CD4-positive, alpha-beta memory T cell (primary cell): ENCODE data around the gene LRIG2. TPM values are rescaled to one million over a fixed set of nuclear protein-coding genes. Genes with fewer than 3 reads are reported as not detected.

ENCODE experiments used
- CTCF ChIA-PET: fragments of 350-600 bp; sonication (Branson Sonifier 250); formaldehyde crosslinking; loops from one replicate; lab custom pipeline; 2021; ENCODE audit warnings: inconsistent platforms; ENCODE audit not compliant: partially characterized antibody; lab: Charles Lee
- POLR2A ChIA-PET: fragments of 350-600 bp; sonication (Branson Sonifier 250); formaldehyde crosslinking; loops from one replicate; lab custom pipeline; 2021; ENCODE audit not compliant: partially characterized antibody; lab: Charles Lee
- DNase-seq, 5 donors: peaks; one replicate each; pipeline versions ENCODE4 v3.0.0 to v3.0.0-alpha.2; 2020 to 2022; ENCODE audit warnings: mixed read lengths in 1 of 5
- H3K27ac ChIP-seq: one replicate; pipeline ENCODE4 v1.7.0; 2013; ENCODE audit warnings: low read depth, low read length
- H3K27me3 ChIP-seq: 2 replicates; pipeline ENCODE4 v1.7.0; 2013; ENCODE audit warnings: mild to moderate bottlenecking, low read length, moderate library complexity; ENCODE audit not compliant: insufficient read depth
- H3K36me3 ChIP-seq: 2 replicates; pipeline ENCODE4 v1.7.0; 2013; ENCODE audit warnings: mild to moderate bottlenecking, low read length, moderate library complexity; ENCODE audit not compliant: insufficient read depth
- H3K4me1 ChIP-seq: 2 replicates; pipeline ENCODE4 v1.7.0; 2013; ENCODE audit warnings: mild to moderate bottlenecking, low read length, moderate library complexity; ENCODE audit not compliant: insufficient read depth
- H3K4me3 ChIP-seq, 2 donors: one replicate each; pipeline ENCODE4 v1.7.0; 2013; ENCODE audit warnings: low read length in 2 of 2, mild to moderate bottlenecking in 1 of 2
- H3K9me3 ChIP-seq, 2 donors: one replicate each; pipeline ENCODE4 v1.7.0; 2013; ENCODE audit warnings: low read length in 2 of 2, control low read depth in 1 of 2; ENCODE audit not compliant: control insufficient read depth in 1 of 2
- H3K27ac Mint-ChIP-seq, 7 donors: one replicate each; pipeline ENCODE4 v1.8.0; 2020 to 2021; ENCODE audit warnings: mixed read lengths in 7 of 7, mild to moderate bottlenecking in 6 of 7, inconsistent platforms in 3 of 7, moderate library complexity in 3 of 7
- H3K27me3 Mint-ChIP-seq, 2 donors: one replicate each; pipeline ENCODE4 v1.8.0; 2020 to 2021; ENCODE audit warnings: mixed read lengths in 2 of 2
- H3K36me3 Mint-ChIP-seq, 2 donors: one replicate each; pipeline ENCODE4 v1.8.0; 2020 to 2021; ENCODE audit warnings: mixed read lengths in 2 of 2, inconsistent platforms in 1 of 2, mild to moderate bottlenecking in 1 of 2
- H3K4me1 Mint-ChIP-seq, 4 donors: one replicate each; pipeline ENCODE4 v1.8.0; 2020 to 2021; ENCODE audit warnings: mixed read lengths in 4 of 4, mild to moderate bottlenecking in 1 of 4
- H3K4me3 Mint-ChIP-seq, 8 donors: one replicate each; pipeline ENCODE4 v1.8.0; 2020 to 2021; ENCODE audit warnings: mixed read lengths in 8 of 8, mild to moderate bottlenecking in 7 of 8, moderate library complexity in 6 of 8, inconsistent platforms in 3 of 8
- H3K9me3 Mint-ChIP-seq, 8 donors: one replicate each; pipeline ENCODE4 v1.8.0; 2020 to 2021; ENCODE audit warnings: mixed read lengths in 8 of 8, mild to moderate bottlenecking in 5 of 8, inconsistent platforms in 3 of 8, moderate library complexity in 1 of 8
- intact Hi-C: fragments of 100-400 bp; cut with micrococcal nuclease; formaldehyde crosslinking; loops from one replicate; pipeline ENCODE4 v1.15.1; 2023
- polyA plus RNA-seq, 2 donors: library from polyadenylated mRNA; unstranded; fragments of 300-500 nt; fragmentation: Illumina TruSeq; gene quantifications; one replicate each; pipeline ENCODE4 v1.2.3, GENCODE V29; 2021
- total RNA-seq, 2 experiments: library from RNA; stranded (reverse); gene quantifications; one replicate each; pipeline ENCODE4 v1.2.3, GENCODE V29; 2021

The LRIG2 gene
- total and polyA plus RNA-seq, 4 experiments from 2014 or later = 3.0 to 27.9 (median 15.6) TPM

DNA sequence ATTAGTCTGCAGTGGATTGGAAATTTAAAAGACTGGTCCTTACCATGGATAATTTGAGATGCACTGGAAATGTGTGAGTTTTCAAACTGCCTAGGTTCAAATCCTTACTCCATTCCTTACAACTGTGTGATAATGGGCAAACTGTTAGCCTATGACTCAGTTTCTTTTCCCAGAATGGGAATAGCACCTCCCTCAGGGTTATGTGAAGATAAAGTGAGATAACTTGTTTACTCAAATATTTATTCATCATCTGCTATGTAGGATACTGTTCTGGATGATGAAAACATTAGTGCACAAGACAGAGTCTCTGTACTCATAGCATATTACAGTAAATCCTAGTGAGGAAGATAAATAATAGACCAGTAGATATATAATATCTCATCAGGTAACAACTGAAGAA is 28.6 kb downstream of the LRIG2 start:
- DNase-seq = no peak
- no peaks in the 10 kb centered on the region for H3K27me3 Mint-ChIP-seq
- ChIA-PET CTCF (no interaction called here), POLR2A (no interaction called here)
- no peaks in the 10 kb centered on the region for H3K9me3 ChIP-seq
- no peak overlapping the region for H3K4me3 ChIP-seq
- H3K4me1 ChIP-seq = no peaks in the 10 kb centered on the region
- H3K27ac Mint-ChIP-seq = peak overlapping the region in 2 of 7 donors; percentile 11 to 39
- no peak overlapping the region for H3K27ac ChIP-seq
- H3K27me3 ChIP-seq = no peaks in the 10 kb centered on the region
- peaks cover 0 to 1% (median 0%) of the 10 kb centered on the region in 4 donors for H3K4me1 Mint-ChIP-seq
- intact Hi-C loops = no loop called here
- peaks cover 59% of the 10 kb centered on the region for H3K36me3 ChIP-seq
- H3K4me3 Mint-ChIP-seq = no peak overlapping the region
- H3K9me3 Mint-ChIP-seq = no peaks in the 10 kb centered on the region
- peaks cover 37 to 75% of the 10 kb centered on the region in 2 donors for H3K36me3 Mint-ChIP-seq

DNA sequence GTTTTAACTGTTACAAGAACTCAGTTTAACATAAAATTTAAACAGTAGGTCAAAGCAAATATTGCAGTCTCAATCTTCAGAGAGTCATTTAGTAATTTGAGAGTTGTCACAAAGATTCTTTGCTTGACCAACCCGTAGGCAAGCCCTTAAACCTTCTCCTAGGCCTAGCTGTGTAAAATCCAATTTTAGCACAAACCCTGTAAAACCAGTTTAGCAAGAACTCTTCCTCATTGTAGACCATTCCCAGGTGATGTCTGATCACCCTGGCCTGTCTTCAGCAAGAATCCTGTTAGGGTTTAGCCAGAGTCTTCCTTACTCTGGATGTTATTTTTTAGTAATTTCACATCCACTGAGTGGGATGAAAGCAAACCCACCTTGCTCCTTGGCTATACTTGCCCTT is 30.1 kb downstream of the LRIG2 start:
- POLR2A ChIA-PET = no interaction called here
- peak overlapping the region in 1 of 7 donors; percentile 67 for H3K27ac Mint-ChIP-seq

DNA sequence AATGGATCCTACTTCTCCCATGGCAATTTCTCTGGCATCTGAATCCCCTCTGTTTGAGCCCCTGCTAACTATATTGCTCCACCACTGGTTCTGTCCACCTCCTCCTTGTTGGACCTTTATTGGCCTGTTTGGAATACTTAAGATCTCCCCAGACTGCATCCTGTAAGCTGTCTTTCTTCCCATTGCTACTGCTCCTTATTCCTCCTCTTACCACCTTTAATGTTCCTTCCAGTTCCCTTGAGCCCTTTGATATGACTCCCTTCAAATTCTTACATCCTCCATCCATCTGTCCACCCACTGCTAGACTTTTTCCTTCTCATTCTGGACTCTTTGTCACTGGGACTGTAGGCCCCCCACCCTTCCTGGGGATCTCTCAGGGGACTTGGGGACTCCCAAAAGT is 31.0 kb downstream of the LRIG2 start:
- H3K9me3 ChIP-seq = no peaks in the 10 kb centered on the region
- H3K4me3 ChIP-seq = no peak overlapping the region
- no peak for DNase-seq
- intact Hi-C loops = no loop called here
- Mint-ChIP-seq H3K4me1 (peaks cover 0 to 1% (median 0%) of the 10 kb centered on the region in 4 donors), H3K27me3 (no peaks in the 10 kb centered on the region), H3K9me3 (no peaks in the 10 kb centered on the region), H3K4me3 (no peak overlapping the region), H3K36me3 (peaks cover 50 to 70% of the 10 kb centered on the region in 2 donors), H3K27ac (peak overlapping the region in 3 of 7 donors; percentile 37 to 81 (median 68))
- no peak overlapping the region for H3K27ac ChIP-seq
- no peaks in the 10 kb centered on the region for H3K27me3 ChIP-seq
- POLR2A ChIA-PET = no interaction called here
- H3K4me1 ChIP-seq = no peaks in the 10 kb centered on the region
- CTCF ChIA-PET = interaction anchor here (1.3 kb wide), 1 partner anchor 31 kb away, joined by 3 read pairs; the partner anchor contains the start of gene LRIG2
- H3K36me3 ChIP-seq = peaks cover 41% of the 10 kb centered on the region

More for the DNA sequence above, 30.1 kb downstream of the LRIG2 start:
- no peaks in the 10 kb centered on the region for H3K4me1 ChIP-seq
- DNase-seq = no peak
- Mint-ChIP-seq H3K4me3 (no peak overlapping the region), H3K9me3 (no peaks in the 10 kb centered on the region), H3K27me3 (no peaks in the 10 kb centered on the region), H3K4me1 (peaks cover 0 to 1% (median 0%) of the 10 kb centered on the region in 4 donors), H3K36me3 (peaks cover 48 to 77% of the 10 kb centered on the region in 2 donors)
- no peak overlapping the region for H3K27ac ChIP-seq
- H3K4me3 ChIP-seq = no peak overlapping the region
- H3K36me3 ChIP-seq = peaks cover 48% of the 10 kb centered on the region
- no peaks in the 10 kb centered on the region for H3K27me3 ChIP-seq
- intact Hi-C loops = no loop called here
- no peaks in the 10 kb centered on the region for H3K9me3 ChIP-seq
- CTCF ChIA-PET = no interaction called here

DNA sequence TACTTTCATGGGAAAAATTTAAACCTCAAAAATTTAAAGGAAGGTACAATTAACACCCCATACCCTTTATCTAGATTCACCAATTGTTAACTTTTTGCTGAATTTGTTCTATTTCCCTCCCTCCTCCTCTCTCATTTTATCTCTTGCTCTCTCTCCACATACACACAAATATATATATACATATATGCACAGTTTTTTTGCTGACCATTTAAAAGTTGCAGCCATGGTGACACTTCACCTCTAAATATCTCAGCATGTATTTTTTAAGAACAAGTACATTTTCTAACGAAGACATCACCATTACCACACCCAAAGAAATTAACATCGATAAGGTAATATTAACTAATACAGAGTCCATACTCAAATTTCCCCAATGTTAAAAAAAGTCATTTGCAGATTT is 33.9 kb downstream of the LRIG2 start:
- Histone ChIP-seq H3K4me1 (no peaks in the 10 kb centered on the region), H3K9me3 (no peaks in the 10 kb centered on the region), H3K27ac (no peak overlapping the region), H3K4me3 (no peak overlapping the region), H3K36me3 (peaks cover 41% of the 10 kb centered on the region), H3K27me3 (no peaks in the 10 kb centered on the region)
- intact Hi-C loops = loop anchor here (5.0 kb wide), 1 partner anchor 35 kb away; the partner anchor contains the start of gene LRIG2
- Mint-ChIP-seq H3K27ac (peak overlapping the region in 1 of 7 donors; percentile 25), H3K27me3 (no peaks in the 10 kb centered on the region), H3K4me1 (peaks cover 0 to 3% (median 0%) of the 10 kb centered on the region in 4 donors), H3K4me3 (no peak overlapping the region), H3K9me3 (no peaks in the 10 kb centered on the region), H3K36me3 (peaks cover 52 to 71% of the 10 kb centered on the region in 2 donors)
- ChIA-PET POLR2A (no interaction called here), CTCF (no interaction called here)
- DNase-seq = no peak

DNA sequence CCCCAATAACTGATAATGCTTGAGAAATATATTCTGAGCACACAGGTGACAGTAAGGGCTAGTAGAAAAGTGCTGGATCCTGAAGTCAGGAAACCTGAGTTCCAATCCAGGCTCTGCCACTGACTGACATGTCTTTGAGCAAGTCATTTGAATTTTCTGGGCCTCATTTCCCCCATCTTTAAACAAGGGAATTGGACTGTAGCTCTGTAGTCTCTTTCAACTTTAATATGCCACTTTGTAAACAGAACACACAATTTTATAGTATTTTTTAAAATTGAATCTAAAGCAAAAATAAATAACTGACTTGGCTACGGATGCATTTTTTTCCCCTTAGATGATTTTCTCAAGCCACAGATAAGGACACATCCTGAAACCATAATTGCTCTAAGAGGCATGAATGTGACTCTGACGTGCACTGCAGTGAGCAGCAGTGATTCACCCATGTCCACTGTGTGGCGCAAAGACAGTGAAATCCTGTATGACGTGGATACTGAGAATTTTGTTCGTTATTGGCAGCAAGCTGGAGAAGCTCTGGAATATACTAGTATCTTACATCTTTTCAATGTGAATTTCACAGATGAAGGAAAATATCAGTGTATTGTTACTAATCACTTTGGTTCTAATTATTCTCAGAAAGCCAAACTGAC is 37.0 kb downstream of the LRIG2 start:
- no peaks in the 10 kb centered on the region for H3K27me3 Mint-ChIP-seq
- H3K27ac Mint-ChIP-seq = no peak overlapping the region
- ChIA-PET POLR2A (no interaction called here), CTCF (no interaction called here)
- no peak for DNase-seq
- no peaks in the 10 kb centered on the region for H3K9me3 ChIP-seq
- no peak overlapping the region for H3K4me3 ChIP-seq
- no peaks in the 10 kb centered on the region for H3K9me3 Mint-ChIP-seq
- no peaks in the 10 kb centered on the region for H3K4me1 ChIP-seq
- no peaks in the 10 kb centered on the region for H3K27me3 ChIP-seq
- H3K27ac ChIP-seq = no peak overlapping the region
- H3K36me3 Mint-ChIP-seq = peaks cover 53 to 70% of the 10 kb centered on the region in 2 donors
- H3K4me3 Mint-ChIP-seq = no peak overlapping the region
- H3K36me3 ChIP-seq = peaks cover 42% of the 10 kb centered on the region
- peaks cover 0 to 2% (median under 1%) of the 10 kb centered on the region in 4 donors for H3K4me1 Mint-ChIP-seq
- intact Hi-C loops = loop anchor here (5.0 kb wide), 1 partner anchor 38 kb away; the partner anchor contains the start of gene LRIG2

DNA sequence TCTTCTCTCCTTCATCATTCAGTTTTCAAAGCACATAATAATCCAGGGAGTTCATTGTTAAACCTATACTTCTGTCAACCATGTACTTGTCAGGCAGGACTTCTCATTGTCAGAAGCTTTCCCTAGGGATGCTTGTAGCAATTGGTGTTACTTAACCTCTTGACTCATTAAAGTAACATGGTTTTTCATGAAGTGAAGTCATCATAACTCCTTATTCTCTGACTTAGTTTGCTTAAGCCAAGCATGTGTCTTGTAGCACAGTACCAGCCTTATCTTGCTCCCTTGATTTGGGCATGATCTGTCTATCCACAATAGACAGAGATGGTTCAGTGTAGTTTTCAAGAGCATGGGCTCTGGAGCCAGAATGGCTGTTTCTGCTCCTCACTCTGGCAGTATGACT is 45.3 kb downstream of the LRIG2 start:
- H3K9me3 ChIP-seq = no peaks in the 10 kb centered on the region
- H3K9me3 Mint-ChIP-seq = no peaks in the 10 kb centered on the region
- ChIA-PET CTCF (no interaction called here), POLR2A (no interaction called here)
- H3K4me1 Mint-ChIP-seq = peaks cover 0 to 1% (median 0%) of the 10 kb centered on the region in 4 donors
- no peaks in the 10 kb centered on the region for H3K27me3 Mint-ChIP-seq
- H3K36me3 ChIP-seq = peaks cover 64% of the 10 kb centered on the region
- H3K4me1 ChIP-seq = no peaks in the 10 kb centered on the region
- no peak overlapping the region for H3K4me3 Mint-ChIP-seq
- peaks cover 52 to 71% of the 10 kb centered on the region in 2 donors for H3K36me3 Mint-ChIP-seq
- no peaks in the 10 kb centered on the region for H3K27me3 ChIP-seq
- intact Hi-C loops = no loop called here
- no peak overlapping the region for H3K4me3 ChIP-seq
- no peak for DNase-seq
- H3K27ac ChIP-seq = no peak overlapping the region
- H3K27ac Mint-ChIP-seq = peak overlapping the region in 2 of 7 donors; percentile 10 to 36

DNA sequence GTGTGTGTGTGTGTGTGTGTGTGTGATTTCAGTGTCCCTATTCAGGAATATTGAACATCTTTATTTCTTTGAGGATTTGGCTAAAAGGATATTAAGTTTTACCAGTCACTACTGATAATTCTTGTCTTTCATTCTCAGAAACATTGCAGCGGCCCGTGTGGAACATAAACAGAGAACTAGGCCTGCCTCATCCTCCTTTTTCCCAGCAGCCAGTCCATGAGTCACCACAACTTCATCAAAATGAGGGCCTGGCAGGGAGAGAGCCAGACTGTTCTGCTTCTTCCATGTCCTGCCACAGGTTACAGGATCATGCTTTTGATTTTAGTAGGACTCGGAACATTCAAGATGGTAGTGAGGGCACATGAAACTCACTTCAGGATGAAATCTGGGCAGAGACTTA is 50.7 kb downstream of the LRIG2 start:
- intact Hi-C loops = no loop called here
- Mint-ChIP-seq H3K27ac (peak overlapping the region in 2 of 7 donors; percentile 24 to 72), H3K4me1 (peaks cover 0 to 5% (median 1%) of the 10 kb centered on the region in 4 donors), H3K4me3 (no peak overlapping the region), H3K27me3 (no peaks in the 10 kb centered on the region), H3K9me3 (no peaks in the 10 kb centered on the region), H3K36me3 (peaks cover 52 to 69% of the 10 kb centered on the region in 2 donors)
- CTCF ChIA-PET = no interaction called here
- Histone ChIP-seq H3K36me3 (peaks cover 64% of the 10 kb centered on the region), H3K4me3 (no peak overlapping the region), H3K9me3 (no peaks in the 10 kb centered on the region), H3K27me3 (no peaks in the 10 kb centered on the region), H3K27ac (no peak overlapping the region), H3K4me1 (no peaks in the 10 kb centered on the region)
- DNase-seq = no peak
- POLR2A ChIA-PET = no interaction called here
